Smooth muscle cell (in vitro differentiated cells): ENCODE data around the gene HOXD12. TPM values are rescaled to one million over a fixed set of nuclear protein-coding genes. Genes with fewer than 3 reads are reported as not detected.

Source experiments
- DNase-seq: peaks from one replicate; lab custom pipeline; 2025; ENCODE audit not compliant: unreplicated experiment; lab: John Stamatoyannopoulos, UW
- H2AFZ ChIP-seq: fragments of 200-600 bp; sonication (generic); 2 replicates; pipeline ENCODE4 v1.6.0; 2016; ENCODE audit warnings: antibody characterized with exemption, low read depth, mild to moderate bottlenecking
- H3F3A ChIP-seq: fragments of 200-600 bp; sonication (generic); 2 replicates; pipeline ENCODE4 v1.6.0; 2017; ENCODE audit warnings: antibody characterized with exemption, low read depth
- H3K27ac ChIP-seq: fragments of 200-600 bp; sonication (generic); 2 replicates; pipeline ENCODE4 v1.5.1; 2016; ENCODE audit warnings: low read depth, mild to moderate bottlenecking
- H3K27me3 ChIP-seq: fragments of 200-600 bp; sonication (generic); 2 replicates; pipeline ENCODE4 v1.6.1; 2016; ENCODE audit warnings: low read depth, mild to moderate bottlenecking
- H3K36me3 ChIP-seq: fragments of 200-600 bp; sonication (generic); 2 replicates; pipeline ENCODE4 v1.5.1; 2016; ENCODE audit warnings: low read depth
- H3K4me1 ChIP-seq: fragments of 200-600 bp; sonication (generic); 2 replicates; pipeline ENCODE4 v1.5.1; 2016; ENCODE audit warnings: low read depth
- H3K4me2 ChIP-seq: fragments of 200-600 bp; sonication (generic); 2 replicates; pipeline ENCODE4 v1.6.0; 2016; ENCODE audit warnings: mild to moderate bottlenecking
- H3K4me3 ChIP-seq: fragments of 200-600 bp; sonication (generic); 2 replicates; pipeline ENCODE4 v1.5.1; 2016; ENCODE audit warnings: mild to moderate bottlenecking
- H3K79me2 ChIP-seq: fragments of 200-600 bp; sonication (generic); 2 replicates; pipeline ENCODE4 v1.6.0; 2016; ENCODE audit warnings: low read depth, mild to moderate bottlenecking
- H3K9ac ChIP-seq: fragments of 200-600 bp; sonication (generic); 2 replicates; pipeline ENCODE4 v1.6.0; 2016; ENCODE audit warnings: low read depth
- H3K9me3 ChIP-seq: fragments of 200-600 bp; sonication (generic); replicated peaks from 2 replicates; pipeline ENCODE4 v1.5.1; 2016; ENCODE audit warnings: low read depth
- H4K20me1 ChIP-seq: fragments of 200-600 bp; sonication (generic); 2 replicates; pipeline ENCODE4 v1.6.0; 2016; ENCODE audit warnings: low read depth
- WGBS: methylation state at CpG from one replicate; pipeline ENCODE4 v1.1.7; 2016; ENCODE audit warnings: low lambda C conversion rate; 5-methylcytosine and 5-hydroxymethylcytosine counted together
- polyA plus RNA-seq: library from polyadenylated mRNA; unstranded; fragments of >200 nt; fragmentation: Nextera tagmentation; extraction: Ambion mirVana; gene quantifications from 2 replicates; pipeline ENCODE4 v1.2.1, GENCODE V29; 2016
- total RNA-seq: library from RNA; depleted of rRNA; stranded (reverse); fragments of >200 nt; gene quantifications from 2 replicates; pipeline ENCODE4 v1.2.3, GENCODE V29; 2014
- TF ChIP-seq, protein P1 (sequence below): fragments of 200-600 bp; sonication (generic); IDR thresholded peaks from 2 replicates; pipeline ENCODE4 v1.5.1; 2017; ENCODE audit warnings: borderline replicate concordance, mild to moderate bottlenecking, antibody characterized with exemption; ENCODE audit not compliant: insufficient read depth, poor library complexity, severe bottlenecking

HOXD12 gene
- total and polyA plus RNA-seq, 2 experiments from 2014 or later, result not detected

DNA sequence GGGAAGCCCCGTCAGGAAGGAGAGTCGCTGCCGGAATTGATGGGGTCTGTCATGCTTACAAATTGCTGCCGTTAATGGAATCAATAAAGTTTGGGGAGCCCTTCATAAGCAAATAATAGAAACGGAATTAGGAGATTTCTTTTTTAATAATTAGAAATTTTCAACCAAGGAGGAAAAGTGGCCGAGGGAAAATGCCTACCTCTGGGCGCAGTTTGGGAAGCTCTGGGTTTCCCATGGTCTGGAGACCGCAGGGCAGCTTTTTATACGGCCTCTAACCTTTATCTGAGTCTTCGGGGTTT is 17.1 kb upstream of the HOXD12 start:
- no peak overlapping the region for H2AFZ ChIP-seq
- H3K27me3 ChIP-seq, result peaks cover 97% of the 10 kb centered on the region
- H3K4me1 ChIP-seq, result peaks cover 22% of the 10 kb centered on the region
- no peak overlapping the region for H3K9ac ChIP-seq
- TF ChIP-seq, protein P1, sequence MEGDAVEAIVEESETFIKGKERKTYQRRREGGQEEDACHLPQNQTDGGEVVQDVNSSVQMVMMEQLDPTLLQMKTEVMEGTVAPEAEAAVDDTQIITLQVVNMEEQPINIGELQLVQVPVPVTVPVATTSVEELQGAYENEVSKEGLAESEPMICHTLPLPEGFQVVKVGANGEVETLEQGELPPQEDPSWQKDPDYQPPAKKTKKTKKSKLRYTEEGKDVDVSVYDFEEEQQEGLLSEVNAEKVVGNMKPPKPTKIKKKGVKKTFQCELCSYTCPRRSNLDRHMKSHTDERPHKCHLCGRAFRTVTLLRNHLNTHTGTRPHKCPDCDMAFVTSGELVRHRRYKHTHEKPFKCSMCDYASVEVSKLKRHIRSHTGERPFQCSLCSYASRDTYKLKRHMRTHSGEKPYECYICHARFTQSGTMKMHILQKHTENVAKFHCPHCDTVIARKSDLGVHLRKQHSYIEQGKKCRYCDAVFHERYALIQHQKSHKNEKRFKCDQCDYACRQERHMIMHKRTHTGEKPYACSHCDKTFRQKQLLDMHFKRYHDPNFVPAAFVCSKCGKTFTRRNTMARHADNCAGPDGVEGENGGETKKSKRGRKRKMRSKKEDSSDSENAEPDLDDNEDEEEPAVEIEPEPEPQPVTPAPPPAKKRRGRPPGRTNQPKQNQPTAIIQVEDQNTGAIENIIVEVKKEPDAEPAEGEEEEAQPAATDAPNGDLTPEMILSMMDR, result no peak
- WGBS, result 5% methylated on average over 10 of the region's 10 CpGs
- H3K9me3 ChIP-seq, result no peaks in the 10 kb centered on the region
- H3K4me2 ChIP-seq, result peak overlapping the region; percentile 82
- no peaks in the 10 kb centered on the region for H4K20me1 ChIP-seq
- H3K27ac ChIP-seq, result no peak overlapping the region
- no peaks in the 10 kb centered on the region for H3K36me3 ChIP-seq
- peak overlapping the region; percentile 44 for H3K4me3 ChIP-seq
- H3K79me2 ChIP-seq, result no peaks in the 10 kb centered on the region
- no peaks in the 10 kb centered on the region for H3F3A ChIP-seq
- DNase-seq, result no peak

DNA sequence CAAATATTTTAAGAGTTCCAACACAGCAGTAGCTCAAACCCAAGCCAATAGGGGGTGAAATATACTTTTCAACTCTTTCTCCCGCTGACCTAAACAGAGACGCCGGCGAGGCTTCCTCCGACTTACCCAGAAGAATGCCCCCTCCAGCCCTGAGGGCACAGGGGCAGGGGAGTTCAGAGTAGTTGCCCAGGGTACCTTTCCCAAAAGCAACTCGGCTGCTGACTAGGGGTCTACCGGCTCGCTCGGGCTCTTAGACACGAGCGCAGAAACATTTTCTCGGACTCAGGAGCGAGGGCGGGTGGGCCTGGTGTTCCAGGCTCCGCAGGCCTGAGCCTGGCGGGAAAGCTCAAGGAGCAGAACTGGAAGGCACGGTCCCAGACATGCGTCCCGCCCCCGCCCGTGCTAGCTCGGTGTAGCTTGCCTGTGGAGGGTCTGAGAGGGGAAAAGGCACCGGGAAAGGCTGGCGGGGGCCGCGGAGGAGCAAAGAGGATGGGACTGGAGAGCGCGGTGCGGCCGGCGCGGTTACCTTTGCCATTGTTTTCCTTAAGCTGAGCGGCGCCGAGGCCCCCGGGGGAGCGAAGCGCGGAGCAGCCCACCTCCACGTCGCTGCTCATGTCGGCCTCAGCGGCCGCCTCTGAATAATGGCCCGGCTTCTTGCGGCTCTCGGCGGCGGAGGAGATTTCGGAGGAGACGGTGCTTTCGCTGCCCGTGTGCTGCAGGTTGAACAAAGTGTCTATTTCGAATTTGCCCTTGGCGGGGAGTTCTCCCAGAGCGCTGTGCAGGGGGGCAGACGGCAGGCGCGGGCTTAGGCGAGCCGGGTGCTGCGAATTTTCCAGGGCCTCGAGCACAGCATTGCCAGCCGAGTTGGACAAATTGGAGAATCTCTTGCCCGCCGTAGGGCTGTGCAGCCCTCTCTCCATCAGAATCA is 16.5 kb upstream of the HOXD12 start:
- H3K9ac ChIP-seq, result no peak overlapping the region
- TF ChIP-seq, protein P1, result no peak
- no peaks in the 10 kb centered on the region for H3K79me2 ChIP-seq
- H3K4me3 ChIP-seq, result peak overlapping the region; percentile 44
- no peak for DNase-seq
- peaks cover 26% of the 10 kb centered on the region for H3K4me1 ChIP-seq
- H3K4me2 ChIP-seq, result peak overlapping the region; percentile 82
- no peaks in the 10 kb centered on the region for H3K36me3 ChIP-seq
- no peak overlapping the region for H2AFZ ChIP-seq
- H3K9me3 ChIP-seq, result no peaks in the 10 kb centered on the region
- no peaks in the 10 kb centered on the region for H3F3A ChIP-seq
- no peaks in the 10 kb centered on the region for H4K20me1 ChIP-seq
- H3K27ac ChIP-seq, result no peak overlapping the region
- 2% methylated on average over 60 of the region's 66 CpGs for WGBS
- H3K27me3 ChIP-seq, result peaks cover 97% of the 10 kb centered on the region

DNA sequence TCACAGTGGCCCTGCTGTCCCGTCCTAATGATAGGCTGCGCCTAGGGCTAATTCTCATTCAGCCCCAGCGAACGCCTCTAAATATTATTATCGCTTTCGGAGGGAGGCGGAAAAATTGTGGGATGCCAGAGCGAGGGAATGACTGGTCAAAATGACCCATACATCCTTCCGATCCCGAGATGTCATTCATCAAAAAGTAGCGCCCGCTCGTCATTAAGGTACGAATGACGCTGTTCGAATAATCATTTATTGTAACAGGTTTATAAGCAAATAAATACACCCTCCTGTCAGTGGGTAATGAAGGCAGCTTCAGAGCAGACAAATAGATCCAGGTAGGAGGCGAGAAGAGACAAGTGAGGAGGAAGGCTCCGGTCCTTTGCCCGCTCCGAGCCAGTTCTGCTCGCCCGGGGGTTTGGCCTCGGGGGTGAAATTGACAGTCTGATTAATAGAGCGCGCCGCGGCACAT is 15.8 kb upstream of the HOXD12 start, which contains the start of gene EVX2:
Gene EVX2, minus strand, starts transcription at position 167 of the 466 bp plus-strand sequence. CDS start 186 bp downstream, outside the sequence.
- Histone ChIP-seq H3K79me2 (no peaks in the 10 kb centered on the region), H3K27ac (no peak within 1 kb of the TSS), H3K4me2 (peak within 1 kb of the TSS; percentile 82), H3K27me3 (peaks cover 97% of the 10 kb centered on the region), H3K9me3 (no peaks in the 10 kb centered on the region), H3K9ac (no peak within 1 kb of the TSS), H3K4me1 (peaks cover 27% of the 10 kb centered on the region), H3K4me3 (peak within 1 kb of the TSS; percentile 44), H4K20me1 (no peaks in the 10 kb centered on the region), H3K36me3 (no peaks in the 10 kb centered on the region), H3F3A (no peaks in the 10 kb centered on the region), H2AFZ (peak within 1 kb of the TSS; percentile 43)
- no peak for DNase-seq
- TF ChIP-seq, protein P1, result no peak
- WGBS, result 7% methylated on average over 27 of the region's 27 CpGs
